NCI-H2081 treated with DMSO at 0.1 percent for 48 hours (cell line): ENCODE measurements around the gene SRCAP.

Experiments used
- DNase-seq: peaks from one replicate; lab custom pipeline; 2025; lab: John Stamatoyannopoulos, UW

The SRCAP gene

DNA sequence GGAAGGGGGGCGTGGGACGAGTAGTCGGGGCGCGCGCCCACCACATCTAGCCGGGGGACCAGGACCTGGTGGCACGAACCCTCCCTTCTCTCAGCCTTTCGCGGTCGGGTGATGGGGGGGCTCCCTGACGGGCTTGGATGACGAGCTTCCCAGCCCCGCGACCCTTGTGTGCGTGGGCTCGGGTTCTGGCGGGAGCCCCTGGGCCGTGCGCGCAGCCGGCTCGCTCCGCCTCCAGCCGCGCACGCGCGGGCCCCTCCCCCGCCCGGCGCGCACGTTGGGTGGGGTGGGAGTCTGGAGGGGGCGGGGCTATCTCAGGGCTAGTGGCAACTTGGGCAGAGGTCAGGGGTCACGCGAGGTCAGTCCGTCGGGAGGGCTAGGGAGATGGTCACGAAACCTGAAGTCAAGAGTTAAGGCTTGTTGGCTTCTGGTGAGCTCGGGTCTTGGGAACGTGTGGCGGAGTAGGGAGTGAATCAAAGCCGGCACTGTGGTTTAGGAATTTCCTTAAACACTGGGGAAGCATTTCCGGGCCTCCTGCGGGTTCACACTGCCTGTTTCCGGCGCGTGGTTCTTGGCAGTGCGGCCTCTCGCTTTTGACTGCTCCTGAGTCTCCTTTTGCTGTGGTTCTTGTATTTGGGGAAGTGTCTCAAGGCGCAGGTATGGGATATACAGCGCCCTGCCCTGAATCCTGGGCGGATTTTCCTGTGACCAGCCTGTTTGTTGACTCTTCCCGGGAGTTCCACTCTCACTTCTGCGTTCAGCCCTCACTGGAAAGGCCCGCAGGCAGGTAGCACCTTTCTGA, at the start of gene SRCAP:
Gene SRCAP (plus strand): TSS at position 356 of the 799 bp plus-strand sequence. CDS start 1,654 bp downstream, outside the sequence.
- DNase-seq, result peak; percentile 13

DNA sequence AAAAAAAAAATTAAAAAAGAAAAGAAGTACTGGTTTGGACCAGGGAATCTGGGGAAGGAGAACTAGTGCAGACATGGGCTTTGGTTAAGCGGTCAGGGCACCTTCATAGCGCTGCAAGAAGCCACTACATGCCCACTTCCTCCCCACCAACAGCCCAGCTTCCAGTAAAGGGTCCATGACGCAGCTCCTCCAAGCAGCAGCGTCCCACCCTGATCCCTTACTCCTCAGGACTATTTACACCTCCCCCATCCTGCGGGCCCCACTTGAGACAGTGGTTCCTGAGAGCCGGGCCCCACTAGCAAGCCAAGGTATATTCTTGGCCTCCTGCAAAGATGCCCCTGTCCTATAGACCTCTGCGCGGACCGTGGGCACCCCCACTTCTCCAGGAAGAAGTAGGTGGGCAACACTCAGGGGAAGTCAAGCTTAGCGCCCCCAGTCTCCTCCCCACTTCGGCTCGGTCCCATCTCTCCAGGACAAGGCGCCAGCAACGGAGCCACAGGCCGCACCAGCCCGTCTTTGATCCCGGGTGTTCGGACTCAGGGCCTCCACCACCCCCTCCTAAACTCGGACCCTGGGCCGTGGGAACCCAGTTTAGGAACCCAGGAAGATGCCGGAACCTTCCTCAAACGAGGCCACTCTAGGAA, 49.1 kb upstream of the SRCAP start:
- DNase-seq, result no peak

DNA sequence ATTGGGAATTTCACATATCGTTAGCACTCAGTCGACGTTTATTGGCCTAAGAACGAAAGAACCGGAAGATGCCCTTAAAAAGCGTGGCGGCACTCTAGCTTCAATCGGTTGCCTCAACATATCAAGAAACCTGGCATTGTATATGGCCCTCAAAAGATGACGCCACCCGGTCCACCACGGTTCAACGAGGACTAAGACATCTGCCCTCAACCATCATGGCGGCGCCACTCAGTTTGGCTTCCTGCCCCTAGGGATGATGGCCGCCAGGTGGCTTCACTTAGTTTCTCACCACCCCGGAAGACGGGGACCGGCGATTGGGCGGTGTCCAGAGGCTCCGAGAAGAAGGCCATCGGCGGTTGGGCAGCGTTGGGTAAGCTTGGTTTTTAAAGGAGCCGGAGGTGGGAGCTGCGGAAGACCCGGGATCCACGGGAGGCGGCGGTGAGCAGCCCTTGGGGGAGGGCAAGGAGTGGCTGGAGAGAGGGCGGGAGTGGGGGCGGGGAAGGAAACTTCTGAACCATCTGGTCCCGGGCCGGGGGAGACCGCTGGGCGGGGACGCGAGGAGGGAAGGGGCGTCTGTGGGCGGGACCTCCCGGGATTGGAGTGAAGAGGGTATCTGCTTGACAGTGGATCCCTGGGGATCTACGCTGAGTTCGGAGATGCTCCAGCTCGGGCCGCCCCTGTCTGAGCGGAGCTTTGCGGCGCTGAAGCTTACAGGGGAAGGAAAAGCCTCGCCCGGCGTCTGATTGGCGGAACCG, 48.4 kb upstream of the SRCAP start, which contains the start of gene PRR14:
Gene PRR14 (plus strand): TSS at position 592 of the 755 bp plus-strand sequence. CDS start 686 bp downstream, outside the sequence.
- peak; percentile 86 for DNase-seq

- DNase-seq, result no peak
These were observed 47.6 kb upstream of the SRCAP start for GRCh38 chr16:30651124-30652004.

GRCh38 chr16:30652005-30652296, 47.0 kb upstream of the SRCAP start:
- no peak for DNase-seq

DNA sequence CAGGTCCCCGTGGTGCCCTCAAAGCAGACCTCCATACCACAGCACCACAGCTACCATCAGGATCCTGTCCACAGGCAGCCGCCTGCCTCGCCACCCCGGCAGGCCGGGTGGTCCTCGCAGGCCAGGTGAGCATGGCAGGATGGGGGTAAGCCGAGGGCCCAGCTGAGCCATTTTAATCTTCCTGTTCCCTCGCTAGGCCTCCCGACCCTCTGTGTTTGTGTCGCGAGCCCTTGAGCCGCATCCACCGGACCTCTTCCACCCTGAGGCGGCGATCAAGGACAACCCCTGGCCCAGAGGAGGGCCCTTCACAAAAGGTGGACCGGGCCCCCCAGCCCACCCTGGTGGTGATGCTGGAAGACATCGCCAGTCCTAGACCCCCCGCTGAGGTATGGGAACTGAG, 46.3 kb upstream of the SRCAP start:
- DNase-seq, result no peak

DNA sequence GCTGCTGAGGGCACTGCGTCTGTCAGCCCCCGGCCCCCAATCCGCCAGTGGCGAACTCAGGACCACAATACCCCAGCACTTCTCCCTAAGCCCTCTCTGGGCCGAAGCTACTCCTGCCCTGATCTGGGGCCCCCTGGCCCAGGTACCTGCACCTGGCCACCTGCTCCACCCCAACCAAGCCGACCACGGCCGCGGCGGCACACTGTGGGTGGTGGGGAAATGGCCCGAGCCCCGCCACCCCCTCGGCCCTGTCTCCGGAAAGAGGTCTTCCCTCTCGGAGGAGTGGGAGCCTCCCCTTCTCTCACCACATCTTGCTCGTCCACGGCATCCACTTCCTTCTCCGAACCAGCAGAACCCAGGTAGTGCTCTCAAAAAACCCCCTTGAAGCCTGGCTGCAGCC, 44.1 kb upstream of the SRCAP start:
- no peak for DNase-seq

- no peak for DNase-seq
These were observed 43.1 kb upstream of the SRCAP start for GRCh38 chr16:30655815-30656347.

- no peak for DNase-seq
These were observed 42.6 kb upstream of the SRCAP start for GRCh38 chr16:30656388-30656787.

DNA sequence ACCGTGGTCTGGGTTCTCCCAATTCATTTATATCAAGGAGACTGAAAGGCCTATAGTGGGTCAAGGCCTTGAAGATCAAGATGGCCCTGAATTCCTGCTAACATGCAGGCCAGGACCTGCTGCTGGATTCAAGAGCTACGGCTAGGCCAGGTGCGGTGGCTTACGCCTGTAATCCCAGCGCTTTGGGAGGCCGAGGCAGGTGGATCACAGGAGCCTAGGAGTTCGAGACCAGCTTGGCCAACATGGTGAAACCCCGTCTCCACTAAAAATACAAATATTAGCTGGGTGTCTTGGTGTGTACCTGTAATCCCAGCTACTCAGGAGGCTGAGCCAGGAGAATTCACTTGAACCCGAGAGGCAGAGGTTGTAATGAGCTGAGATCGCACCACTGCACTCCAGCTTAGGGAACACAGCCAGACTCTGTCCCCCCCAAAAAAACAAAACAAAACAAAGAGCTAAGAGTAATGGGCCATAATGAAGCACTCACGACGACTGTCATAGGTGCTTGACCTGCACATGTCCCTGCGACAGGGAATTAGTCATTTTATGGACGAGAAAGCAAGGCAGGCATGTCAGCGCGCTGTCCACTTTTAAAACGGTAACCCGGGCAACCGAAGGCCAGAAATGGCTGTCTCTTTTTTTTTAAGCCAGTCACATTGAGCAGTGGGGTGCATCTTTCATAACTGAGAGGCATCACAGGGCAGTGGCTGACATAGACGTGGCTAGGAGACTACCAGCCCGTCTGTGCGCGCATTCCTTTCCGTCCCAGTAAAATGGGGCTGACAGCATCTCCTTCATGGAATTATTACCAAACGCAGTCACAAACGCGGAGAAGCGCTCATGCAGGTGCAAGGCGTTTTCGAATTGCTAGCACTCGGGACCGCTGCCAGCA, 41.8 kb upstream of the SRCAP start:
- no peak for DNase-seq

DNA sequence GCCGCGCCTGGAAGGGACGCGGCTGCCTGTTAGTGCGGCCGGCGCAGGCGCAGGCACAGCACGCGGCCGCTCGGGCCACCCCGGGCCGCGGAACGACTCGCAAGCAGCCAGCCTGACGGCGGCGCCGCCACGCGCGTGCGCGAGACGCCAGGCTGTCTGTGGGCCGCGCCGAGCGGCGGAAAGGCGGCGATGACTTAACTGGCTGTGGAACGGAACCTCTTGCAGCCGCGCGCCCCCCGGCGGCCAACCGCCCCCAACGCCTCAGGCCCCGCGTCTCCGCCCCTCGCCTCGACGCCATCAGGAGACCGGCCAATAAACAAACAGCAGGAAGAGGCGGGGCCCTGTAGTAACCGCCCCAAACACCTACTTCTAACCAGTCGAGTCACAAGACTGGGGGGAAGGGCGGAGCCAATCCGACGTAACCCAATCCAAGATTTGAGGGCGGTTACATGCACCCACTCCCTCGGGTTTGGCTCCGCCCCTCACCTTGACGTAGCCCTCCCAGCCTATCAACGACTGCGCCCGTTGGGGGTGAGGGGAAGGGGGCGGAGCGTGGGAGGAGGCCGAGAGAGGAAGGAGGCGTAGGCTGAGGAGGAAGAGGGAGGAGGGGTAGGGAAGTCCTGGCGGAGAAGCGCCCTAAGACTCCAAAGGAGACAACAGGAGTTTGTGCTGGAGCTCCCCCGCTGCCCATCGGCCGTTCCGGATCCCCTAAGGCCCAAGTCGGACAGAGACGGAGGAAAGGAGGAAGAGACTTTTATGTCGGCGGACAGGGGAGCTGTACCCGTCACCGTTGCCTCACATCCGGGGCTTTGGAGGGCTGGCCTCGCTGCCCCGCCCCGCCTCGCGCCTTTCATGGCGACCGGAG, 40.9 kb upstream of the SRCAP start, which contains the start of gene FBRS:
Gene FBRS (plus strand): TSS at position 566 of the 865 bp plus-strand sequence. CDS start 1,088 bp downstream, outside the sequence.
- DNase-seq, result peak; percentile 95

GRCh38 chr16:30658731-30659506, 40.1 kb upstream of the SRCAP start:
- DNase-seq, result peak; percentile 81

DNA sequence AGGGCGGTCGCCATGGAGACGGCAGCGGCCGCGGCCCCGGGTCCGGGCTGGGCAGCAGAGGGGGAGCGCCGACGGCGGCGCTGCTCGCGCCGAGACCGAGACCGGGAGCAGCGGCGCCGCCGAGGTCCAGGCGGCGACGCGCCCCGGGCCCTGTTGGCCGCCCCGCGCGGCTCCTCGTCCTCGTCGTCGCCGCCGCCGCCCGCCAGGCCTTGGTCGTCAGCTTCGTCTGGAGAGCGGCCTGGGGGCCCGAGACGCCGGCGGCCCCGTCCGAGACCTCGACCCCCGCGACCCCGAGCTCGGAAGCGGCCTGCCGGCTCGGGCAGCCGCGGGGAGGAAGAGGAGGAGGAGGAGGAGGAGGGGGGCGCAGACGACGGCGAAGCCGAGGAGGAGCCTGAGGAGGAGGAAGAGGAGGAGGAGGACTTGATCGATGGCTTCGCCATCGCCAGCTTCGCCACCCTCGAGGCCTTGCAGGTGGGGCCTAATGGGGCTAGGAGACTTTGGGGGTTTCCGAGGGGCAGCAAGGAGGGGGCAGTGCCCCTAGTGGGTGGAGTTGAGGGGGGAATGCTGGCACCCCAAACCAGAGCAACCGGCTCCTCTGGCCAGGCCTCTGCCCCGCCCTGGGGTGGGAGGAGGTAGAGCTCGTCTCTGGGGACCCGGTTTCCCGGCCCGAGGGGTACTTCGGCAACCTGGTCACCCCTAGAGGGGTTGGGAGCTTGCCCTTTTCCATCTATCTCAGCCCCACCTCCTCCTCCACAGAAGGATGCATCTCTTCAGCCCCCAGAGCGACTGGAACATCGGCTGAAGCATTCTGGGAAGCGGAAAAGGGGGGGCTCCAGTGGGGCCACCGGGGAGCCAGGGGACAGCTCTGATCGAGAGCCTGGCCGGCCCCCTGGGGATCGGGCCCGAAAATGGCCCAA, 39.2 kb upstream of the SRCAP start:
- DNase-seq, result no peak

GRCh38 chr16:30660424-30661261, 38.3 kb upstream of the SRCAP start:
- DNase-seq, result no peak

DNA sequence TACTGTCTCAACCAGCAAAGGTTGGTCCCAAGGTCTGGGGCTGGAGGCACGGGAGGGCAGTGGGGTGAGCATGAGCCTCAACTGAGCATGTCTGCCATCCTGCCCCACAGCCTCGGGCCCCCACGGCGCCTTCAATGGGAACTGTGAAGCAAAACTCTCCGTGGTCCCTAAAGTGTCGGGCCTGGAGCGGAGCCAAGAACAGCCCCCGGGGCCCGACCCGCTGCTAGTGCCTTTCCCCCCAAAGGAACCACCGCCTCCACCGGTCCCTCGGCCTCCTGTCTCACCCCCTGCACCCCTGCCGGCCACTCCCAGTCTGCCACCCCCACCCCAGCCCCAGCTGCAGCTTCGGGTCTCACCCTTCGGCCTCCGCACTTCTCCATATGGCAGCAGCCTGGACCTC, 36.5 kb upstream of the SRCAP start:
- no peak for DNase-seq

- no peak for DNase-seq
These were observed 35.9 kb upstream of the SRCAP start for GRCh38 chr16:30663038-30663437.

- no peak for DNase-seq
These were observed 35.2 kb upstream of the SRCAP start for GRCh38 chr16:30663820-30664219.
